ENCODE data around the gene IL16. TPM values are rescaled to one million over a fixed set of nuclear protein-coding genes. Genes with fewer than 3 reads are reported as not detected.

IL16 gene
- total RNA-seq, 3 donors from 2014 or later (not counting 1 experiment from before 2014, with no cell fraction given): 98.1 to 153 (median 114) TPM

DNA sequence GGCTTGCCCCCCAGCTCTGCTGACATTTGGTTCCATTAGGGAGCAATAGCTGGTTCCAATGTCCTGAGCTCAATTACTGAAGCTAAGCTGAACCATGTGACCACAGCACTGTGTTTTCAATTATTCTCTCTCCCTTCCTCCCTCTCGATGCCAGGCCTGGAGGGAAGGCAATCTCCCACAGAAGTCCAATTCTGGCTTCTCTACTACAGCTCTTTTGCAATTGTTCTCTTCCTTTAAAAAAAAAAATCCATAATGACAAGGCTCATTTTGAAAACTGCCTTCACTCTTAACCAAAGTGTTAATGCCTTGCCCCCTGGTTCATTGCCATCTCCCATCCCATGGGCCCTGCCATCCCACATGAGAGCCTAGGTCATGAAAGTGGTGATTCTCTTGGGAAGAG, 24.8 kb downstream of the IL16 start:
- peaks cover 0 to 10% of the 10 kb centered on the region in 2 donors for H3K27me3 Mint-ChIP-seq (ENCODE audit: low read depth in 2 of 2)
- 81% methylated on average over 1 of the region's 1 CpG for WGBS (ENCODE audit: insufficient coverage)
- Histone ChIP-seq H3K4me3 (ENCODE audit: low read length) (no peak overlapping the region), H3K27ac (ENCODE audit: low read length) (no peak overlapping the region), H3K9me3 (ENCODE audit: control insufficient read depth, insufficient read depth, low read length) (no peaks in the 10 kb centered on the region), H3K27me3 (ENCODE audit: control insufficient read depth, insufficient read depth, low read length) (no peaks in the 10 kb centered on the region), H3K4me1 (ENCODE audit: control insufficient read depth, insufficient read depth, low read length) (no peaks in the 10 kb centered on the region), H3K36me3 (ENCODE audit: control insufficient read depth, insufficient read depth, low read length) (no peaks in the 10 kb centered on the region)
- H3K9me3 Mint-ChIP-seq: no peaks in the 10 kb centered on the region
- DNase-seq: no peak
- no peak overlapping the region for H3K27ac Mint-ChIP-seq
- intact Hi-C loops (cut with micrococcal nuclease): no loop called here
- H3K36me3 Mint-ChIP-seq: no peaks in the 10 kb centered on the region
- H3K4me1 Mint-ChIP-seq: no peaks in the 10 kb centered on the region
- ATAC-seq: no peak
- H3K4me3 Mint-ChIP-seq: no peak overlapping the region
- no peak for TF ChIP-seq CTCF (IDR thresholded peaks at IDR 0.05)

- no peak for DNase-seq
- no peak for ATAC-seq
- Mint-ChIP-seq H3K36me3 (no peaks in the 10 kb centered on the region), H3K4me3 (no peak overlapping the region), H3K9me3 (no peaks in the 10 kb centered on the region), H3K27ac (no peak overlapping the region), H3K4me1 (no peaks in the 10 kb centered on the region), H3K27me3 (ENCODE audit: low read depth in 2 of 2) (peaks cover 0 to 10% of the 10 kb centered on the region in 2 donors)
- Histone ChIP-seq H3K27ac (ENCODE audit: low read length) (no peak overlapping the region), H3K36me3 (ENCODE audit: control insufficient read depth, insufficient read depth, low read length) (no peaks in the 10 kb centered on the region), H3K27me3 (ENCODE audit: control insufficient read depth, insufficient read depth, low read length) (no peaks in the 10 kb centered on the region), H3K4me1 (ENCODE audit: control insufficient read depth, insufficient read depth, low read length) (no peaks in the 10 kb centered on the region), H3K4me3 (ENCODE audit: low read length) (no peak overlapping the region), H3K9me3 (ENCODE audit: control insufficient read depth, insufficient read depth, low read length) (no peaks in the 10 kb centered on the region)
- WGBS (ENCODE audit: insufficient coverage): 91% methylated on average over 3 of the region's 3 CpGs
- no peak for TF ChIP-seq CTCF (IDR thresholded peaks at IDR 0.05)
- intact Hi-C loops (cut with micrococcal nuclease): no loop called here
These were observed 25.3 kb downstream of the IL16 start for GRCh38 chr15:81222007-81222406.

DNA sequence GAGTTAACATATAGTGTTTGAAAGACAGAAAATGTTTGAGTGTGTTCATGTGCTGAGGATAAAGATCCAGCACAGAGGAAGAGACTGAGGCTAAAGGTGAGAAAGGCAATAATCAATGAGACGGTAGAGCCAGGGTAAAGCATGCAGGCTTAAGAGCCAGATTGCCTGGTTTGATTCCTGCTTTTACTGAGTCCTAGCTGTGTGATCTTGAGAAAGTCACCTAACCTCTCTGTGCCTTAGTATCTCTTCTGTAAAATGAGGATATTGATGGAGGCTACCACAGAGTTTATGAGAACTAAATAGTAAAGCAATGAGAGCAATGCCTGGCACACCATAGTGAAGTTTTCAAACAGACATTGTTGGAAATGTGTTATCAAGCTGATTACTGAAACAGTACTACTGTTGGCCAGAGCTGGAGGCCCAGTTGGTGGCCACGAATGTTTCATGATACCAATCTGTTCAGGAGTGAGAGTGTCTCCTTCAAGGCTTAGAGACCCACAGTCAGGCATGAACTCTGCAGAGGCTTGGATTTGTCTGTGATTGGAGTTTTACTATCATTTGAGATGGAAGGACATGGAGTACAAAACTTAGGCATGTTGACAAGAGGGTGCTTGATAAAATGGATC, 26.8 kb downstream of the IL16 start:
- WGBS (ENCODE audit: insufficient coverage): 82% methylated on average over 2 of the region's 2 CpGs
- Mint-ChIP-seq H3K27ac (no peak overlapping the region), H3K27me3 (ENCODE audit: low read depth in 2 of 2) (peaks cover 0 to 17% of the 10 kb centered on the region in 2 donors), H3K36me3 (no peaks in the 10 kb centered on the region), H3K4me1 (no peaks in the 10 kb centered on the region), H3K9me3 (no peaks in the 10 kb centered on the region), H3K4me3 (no peak overlapping the region)
- ATAC-seq (no peak), DNase-seq (no peak)
- TF ChIP-seq CTCF (IDR thresholded peaks at IDR 0.05): no peak
- H3K27me3 ChIP-seq (ENCODE audit: control insufficient read depth, insufficient read depth, low read length): no peaks in the 10 kb centered on the region
- no peaks in the 10 kb centered on the region for H3K4me1 ChIP-seq (ENCODE audit: control insufficient read depth, insufficient read depth, low read length)
- no peak overlapping the region for H3K27ac ChIP-seq (ENCODE audit: low read length)
- no peaks in the 10 kb centered on the region for H3K36me3 ChIP-seq (ENCODE audit: control insufficient read depth, insufficient read depth, low read length)
- no peaks in the 10 kb centered on the region for H3K9me3 ChIP-seq (ENCODE audit: control insufficient read depth, insufficient read depth, low read length)
- intact Hi-C loops (cut with micrococcal nuclease): no loop called here
- H3K4me3 ChIP-seq (ENCODE audit: low read length): no peak overlapping the region

GRCh38 chr15:81224232-81224631, 27.6 kb downstream of the IL16 start:
- no peak for TF ChIP-seq CTCF (IDR thresholded peaks at IDR 0.05)
- no peaks in the 10 kb centered on the region for H3K36me3 ChIP-seq (ENCODE audit: control insufficient read depth, insufficient read depth, low read length)
- no peak overlapping the region for H3K27ac ChIP-seq (ENCODE audit: low read length)
- no peak overlapping the region for H3K4me3 ChIP-seq (ENCODE audit: low read length)
- H3K27me3 Mint-ChIP-seq (ENCODE audit: low read depth in 2 of 2): peaks cover 0 to 17% of the 10 kb centered on the region in 2 donors
- DNase-seq (no peak), ATAC-seq (no peak)
- WGBS (ENCODE audit: insufficient coverage): 87% methylated on average over 1 of the region's 1 CpG
- H3K36me3 Mint-ChIP-seq: no peaks in the 10 kb centered on the region
- H3K9me3 Mint-ChIP-seq: no peaks in the 10 kb centered on the region
- no peaks in the 10 kb centered on the region for H3K4me1 ChIP-seq (ENCODE audit: control insufficient read depth, insufficient read depth, low read length)
- no peaks in the 10 kb centered on the region for H3K9me3 ChIP-seq (ENCODE audit: control insufficient read depth, insufficient read depth, low read length)
- no peaks in the 10 kb centered on the region for H3K27me3 ChIP-seq (ENCODE audit: control insufficient read depth, insufficient read depth, low read length)
- H3K27ac Mint-ChIP-seq: no peak overlapping the region
- no peaks in the 10 kb centered on the region for H3K4me1 Mint-ChIP-seq
- intact Hi-C loops (cut with micrococcal nuclease): no loop called here
- H3K4me3 Mint-ChIP-seq: no peak overlapping the region

Measured in natural killer cell (primary cell).